ENCODE measurements around the gene USP21. TPM values are rescaled to one million over a fixed set of nuclear protein-coding genes. Genes with fewer than 3 reads are reported as not detected.

Gene USP21
- polyA plus RNA-seq, 1 donor from 2014 or later, result 20.2 TPM

DNA sequence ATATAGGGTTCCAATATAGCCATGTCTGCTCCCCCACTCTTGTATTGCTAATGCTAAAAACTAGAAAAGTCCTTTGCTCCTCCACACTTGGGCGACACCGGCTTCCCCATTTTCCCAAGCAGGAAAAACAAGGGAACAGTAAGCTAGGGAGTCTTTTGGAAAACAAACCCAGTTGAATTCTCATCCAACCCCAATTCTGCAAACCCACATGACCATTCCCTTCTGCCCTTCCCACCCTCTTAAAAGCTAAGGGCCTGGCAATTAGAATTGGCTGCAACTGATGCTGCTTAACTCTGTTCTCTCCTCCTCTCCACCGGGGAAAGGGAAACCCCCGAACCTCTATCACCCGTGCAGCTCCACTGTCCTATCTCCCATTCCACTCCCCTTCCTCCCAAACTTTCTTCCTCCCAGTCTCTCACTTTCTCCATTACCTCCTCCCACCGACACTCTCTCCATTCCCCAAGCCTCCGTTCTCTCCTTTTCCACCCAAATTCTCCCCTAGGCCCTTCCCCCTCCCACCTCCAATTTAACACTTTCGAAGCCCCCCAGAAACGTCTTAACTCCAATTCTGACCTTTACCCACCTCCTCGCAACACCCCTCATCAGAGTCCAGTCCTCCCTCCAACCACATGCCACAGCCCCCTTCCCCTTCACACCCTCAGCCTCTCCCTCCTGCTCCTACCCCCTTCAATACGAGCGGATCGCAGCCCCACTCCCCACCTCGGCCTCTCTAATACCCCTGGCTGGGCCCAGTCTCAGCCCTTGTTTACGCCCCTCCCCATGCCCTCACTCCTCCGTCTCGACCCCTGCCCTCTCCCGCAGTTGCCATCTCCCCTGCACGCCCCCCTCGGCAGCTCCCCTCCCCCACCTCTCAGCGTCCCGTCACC is 27.5 kb upstream of the USP21 start:
- Histone ChIP-seq H3K79me2 (replicated peaks; ENCODE audit: insufficient read depth, low read length) (peaks cover 28% of the 10 kb centered on the region), H3K27ac (ENCODE audit: low read length) (peak overlapping the region; percentile 95), H4K20me1 (ENCODE audit: insufficient read depth) (no peaks in the 10 kb centered on the region), H3K9me3 (ENCODE audit: low read length) (no peaks in the 10 kb centered on the region), H2AFZ (ENCODE audit: low read depth, low read length) (peak overlapping the region; percentile 62), H3K36me3 (ENCODE audit: insufficient read depth, low read length) (no peaks in the 10 kb centered on the region), H3K9ac (ENCODE audit: low read length) (peak overlapping the region; percentile 81), H3K9me2 (ENCODE audit: insufficient read depth, low read length) (no peaks in the 10 kb centered on the region), H3F3A (ENCODE audit: insufficient read depth, low read length, poor library complexity, severe bottlenecking) (no peaks in the 10 kb centered on the region), H3K4me3 (ENCODE audit: low read length) (peak overlapping the region; percentile 73), H3K4me2 (ENCODE audit: low read length) (peak overlapping the region; percentile 84), H3K27me3 (ENCODE audit: insufficient read depth, low read depth, low read length) (no peaks in the 10 kb centered on the region)
- TF ChIP-seq EP300 (conservative IDR thresholded peaks at IDR 0.05; ENCODE audit: poor library complexity, severe bottlenecking) (no peak), RAD21 (conservative IDR thresholded peaks at IDR 0.05) (no peak), EZH2 (IDR thresholded peaks at IDR 0.05; ENCODE audit: borderline replicate concordance, insufficient read depth, low read length, poor library complexity, severe bottlenecking) (no peak), REST (IDR thresholded peaks at IDR 0.05; ENCODE audit: borderline replicate concordance) (no peak), POLR2AphosphoS5 (IDR thresholded peaks at IDR 0.05) (no peak), TAF1 (IDR thresholded peaks at IDR 0.05; ENCODE audit: low read depth) (no peak), SMC3 (conservative IDR thresholded peaks at IDR 0.05; ENCODE audit: poor library complexity) (no peak), MXI1 (conservative IDR thresholded peaks at IDR 0.05; ENCODE audit: poor library complexity, severe bottlenecking) (no peak)
- TF ChIP-seq, protein P1, sequence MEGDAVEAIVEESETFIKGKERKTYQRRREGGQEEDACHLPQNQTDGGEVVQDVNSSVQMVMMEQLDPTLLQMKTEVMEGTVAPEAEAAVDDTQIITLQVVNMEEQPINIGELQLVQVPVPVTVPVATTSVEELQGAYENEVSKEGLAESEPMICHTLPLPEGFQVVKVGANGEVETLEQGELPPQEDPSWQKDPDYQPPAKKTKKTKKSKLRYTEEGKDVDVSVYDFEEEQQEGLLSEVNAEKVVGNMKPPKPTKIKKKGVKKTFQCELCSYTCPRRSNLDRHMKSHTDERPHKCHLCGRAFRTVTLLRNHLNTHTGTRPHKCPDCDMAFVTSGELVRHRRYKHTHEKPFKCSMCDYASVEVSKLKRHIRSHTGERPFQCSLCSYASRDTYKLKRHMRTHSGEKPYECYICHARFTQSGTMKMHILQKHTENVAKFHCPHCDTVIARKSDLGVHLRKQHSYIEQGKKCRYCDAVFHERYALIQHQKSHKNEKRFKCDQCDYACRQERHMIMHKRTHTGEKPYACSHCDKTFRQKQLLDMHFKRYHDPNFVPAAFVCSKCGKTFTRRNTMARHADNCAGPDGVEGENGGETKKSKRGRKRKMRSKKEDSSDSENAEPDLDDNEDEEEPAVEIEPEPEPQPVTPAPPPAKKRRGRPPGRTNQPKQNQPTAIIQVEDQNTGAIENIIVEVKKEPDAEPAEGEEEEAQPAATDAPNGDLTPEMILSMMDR (IDR thresholded peaks at IDR 0.05; ENCODE audit: poor library complexity, severe bottlenecking), result no peak

DNA sequence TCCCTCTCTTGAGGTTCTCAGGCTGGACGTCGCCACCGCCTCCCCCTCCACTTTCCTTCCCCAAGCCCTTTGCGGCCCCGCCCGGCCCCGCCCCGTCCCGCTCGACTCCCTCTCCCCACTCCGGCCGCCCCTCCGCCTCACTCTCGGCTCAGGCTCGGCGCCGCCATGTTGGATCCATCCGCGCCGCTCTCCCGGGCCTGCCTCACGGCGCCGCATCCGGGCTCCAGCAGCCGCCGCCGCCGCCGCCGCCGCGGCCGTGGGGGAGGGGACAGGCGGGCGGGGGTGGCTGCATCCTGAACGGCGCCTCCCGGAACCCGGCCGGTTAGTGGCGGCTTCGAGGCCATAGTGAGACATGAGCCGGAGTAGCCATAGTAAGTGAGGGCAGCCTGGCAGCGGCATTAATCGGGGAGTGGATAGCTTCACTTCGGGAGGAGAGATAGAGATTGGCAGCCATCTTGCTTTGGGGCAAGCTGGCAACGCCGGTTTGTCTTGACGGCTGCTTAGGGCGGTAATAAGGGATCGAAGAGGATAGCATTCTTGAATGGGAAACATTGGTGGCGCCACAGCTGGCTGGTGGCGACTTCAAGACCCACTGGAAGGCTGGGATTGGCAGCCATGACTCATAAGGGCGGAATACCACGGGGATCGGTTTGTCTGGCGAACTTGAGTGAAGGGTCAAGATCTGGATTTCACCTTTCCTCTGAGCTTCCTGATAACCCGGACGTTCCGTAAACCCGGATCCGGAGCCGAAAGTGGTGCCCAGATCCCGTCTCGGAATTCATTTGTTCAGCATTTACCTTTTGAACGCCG is 26.7 kb upstream of the USP21 start, which contains the start of gene DEDD:
TSS of gene DEDD (minus strand) at position 258 of the 810 bp plus-strand sequence. CDS start 8,205 bp downstream, outside the sequence.
- Histone ChIP-seq H3K9ac (ENCODE audit: low read length) (peak within 1 kb of the TSS; percentile 81), H3K4me2 (ENCODE audit: low read length) (peak within 1 kb of the TSS; percentile 84), H3K9me2 (ENCODE audit: insufficient read depth, low read length) (no peaks in the 10 kb centered on the region), H4K20me1 (ENCODE audit: insufficient read depth) (no peaks in the 10 kb centered on the region), H3K27me3 (ENCODE audit: insufficient read depth, low read depth, low read length) (no peaks in the 10 kb centered on the region), H3F3A (ENCODE audit: insufficient read depth, low read length, poor library complexity, severe bottlenecking) (no peaks in the 10 kb centered on the region), H3K36me3 (ENCODE audit: insufficient read depth, low read length) (no peaks in the 10 kb centered on the region), H3K27ac (ENCODE audit: low read length) (peak within 1 kb of the TSS; percentile 95), H3K79me2 (replicated peaks; ENCODE audit: insufficient read depth, low read length) (peaks cover 25% of the 10 kb centered on the region), H2AFZ (ENCODE audit: low read depth, low read length) (peak within 1 kb of the TSS; percentile 65), H3K4me3 (ENCODE audit: low read length) (peak within 1 kb of the TSS; percentile 73), H3K9me3 (ENCODE audit: low read length) (no peaks in the 10 kb centered on the region)
- TF ChIP-seq EZH2 (IDR thresholded peaks at IDR 0.05; ENCODE audit: borderline replicate concordance, insufficient read depth, low read length, poor library complexity, severe bottlenecking) (no peak), POLR2AphosphoS5 (IDR thresholded peaks at IDR 0.05) (peak; percentile 74), MXI1 (conservative IDR thresholded peaks at IDR 0.05; ENCODE audit: poor library complexity, severe bottlenecking) (peak; percentile 63), SMC3 (conservative IDR thresholded peaks at IDR 0.05; ENCODE audit: poor library complexity) (peak; percentile 55), TAF1 (IDR thresholded peaks at IDR 0.05; ENCODE audit: low read depth) (peak; percentile 56), RAD21 (conservative IDR thresholded peaks at IDR 0.05) (no peak), EP300 (conservative IDR thresholded peaks at IDR 0.05; ENCODE audit: poor library complexity, severe bottlenecking) (peak; percentile 59), REST (IDR thresholded peaks at IDR 0.05; ENCODE audit: borderline replicate concordance) (peak; percentile 90)
- TF ChIP-seq, protein P1 (IDR thresholded peaks at IDR 0.05; ENCODE audit: poor library complexity, severe bottlenecking), result peak; percentile 75

Data from neural cell (in vitro differentiated cells).